NCI-H2107 (cell line): ENCODE measurements around the gene TSGA10.
"Not testable (repeated sequence)": the region's sequence is repeated elsewhere in the genome, so short reads cannot be mapped to it uniquely, and the experiment has no call there.

Experiments used
- DNase-seq: peaks from one replicate; lab custom pipeline; 2025; lab: John Stamatoyannopoulos, UW

Gene TSGA10

DNA sequence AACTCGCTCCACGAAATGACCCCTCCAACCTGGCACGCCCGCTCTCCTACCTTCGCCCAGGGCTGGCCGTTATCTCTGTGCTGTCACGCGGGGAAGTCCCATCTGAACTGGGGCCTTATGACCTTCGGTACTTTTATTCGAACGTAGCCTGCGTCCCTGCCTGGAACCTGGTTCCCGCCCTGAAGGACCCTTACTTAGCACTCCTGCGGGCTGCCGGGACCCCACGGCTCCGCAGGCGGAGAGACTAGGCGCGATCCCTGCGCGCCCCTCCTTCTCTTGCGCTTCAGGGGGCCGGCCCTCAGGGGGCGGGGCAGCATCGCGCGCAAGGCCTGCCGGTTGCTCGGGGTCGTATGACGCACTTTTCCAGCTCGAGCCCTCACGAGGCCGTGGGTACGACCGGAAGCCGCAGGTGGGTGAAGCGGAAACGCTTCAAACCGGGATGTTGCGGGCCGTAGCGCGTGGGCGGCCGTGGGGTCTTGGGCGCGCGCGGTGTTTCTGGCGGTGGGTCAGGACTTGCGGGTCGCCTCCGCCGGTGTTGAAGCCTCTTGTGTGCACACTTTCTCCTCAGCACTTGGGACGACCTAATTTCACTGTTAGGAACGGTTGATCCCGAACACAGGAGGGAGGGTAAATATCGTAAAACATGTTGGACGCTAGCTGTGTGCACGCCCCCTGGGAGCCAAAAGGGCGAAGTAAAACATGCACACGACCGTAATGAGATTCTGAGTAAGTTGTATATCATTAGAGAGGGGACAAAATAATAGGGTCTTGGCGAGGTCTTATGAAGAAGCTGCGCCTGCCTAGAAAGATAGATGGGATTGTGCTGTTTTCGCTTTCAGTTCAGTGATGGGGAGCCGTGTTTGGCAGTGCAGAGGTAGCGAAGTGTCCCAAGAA is at the start of gene TSGA10, which contains the start of gene LIPT1:
TSGA10 (minus strand) TSS at position 300 of the 894 bp plus-strand sequence. CDS start 45,503 bp downstream, outside the sequence.
LIPT1 (plus strand) TSS at position 325 of the 894 bp plus-strand sequence. CDS start 6,991 bp downstream, outside the sequence.
- peak; percentile 86 for DNase-seq

- DNase-seq: no peak
These were observed 47.4 kb upstream of the TSGA10 start for GRCh38 chr2:99201959-99202678.

DNA sequence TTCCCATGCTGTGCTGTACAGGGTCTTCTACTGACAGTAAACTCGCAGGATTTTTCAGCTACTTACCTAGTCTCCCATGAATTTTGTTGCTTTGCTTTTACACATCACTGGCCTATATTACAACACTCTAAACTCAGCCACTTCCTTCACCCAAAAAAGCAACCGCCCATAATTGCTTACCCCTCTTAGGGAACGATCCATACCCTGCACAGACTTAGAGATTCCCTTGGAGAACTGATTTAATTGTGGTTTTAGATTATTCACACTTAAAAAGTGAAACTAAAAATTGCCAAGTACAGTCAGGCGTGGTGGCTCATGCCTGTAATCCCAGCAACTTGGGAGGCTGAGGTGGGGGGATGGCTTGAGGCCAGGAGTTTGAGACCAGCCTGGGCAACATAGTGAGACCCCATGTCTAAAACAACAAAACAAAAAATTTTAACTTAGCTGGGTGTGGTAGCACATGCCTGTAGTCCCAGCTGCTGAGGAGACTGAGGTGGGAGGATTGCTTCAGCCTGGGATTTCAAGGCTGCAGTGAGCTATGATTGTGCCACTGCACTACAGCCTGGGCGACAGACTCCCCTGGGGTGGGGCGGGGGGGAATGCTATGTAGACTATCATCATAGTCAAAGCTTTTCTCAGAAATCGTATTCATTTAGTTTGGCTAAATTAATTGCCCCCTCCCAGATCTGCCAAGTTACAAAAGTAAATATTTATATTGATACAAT is 45.5 kb upstream of the TSGA10 start:
- no peak for DNase-seq

GRCh38 chr2:99198103-99198841 is 43.5 kb upstream of the TSGA10 start:
- DNase-seq: no peak

GRCh38 chr2:99192364-99192763 is 37.6 kb upstream of the TSGA10 start:
- DNase-seq: not testable (repeated sequence)

DNA sequence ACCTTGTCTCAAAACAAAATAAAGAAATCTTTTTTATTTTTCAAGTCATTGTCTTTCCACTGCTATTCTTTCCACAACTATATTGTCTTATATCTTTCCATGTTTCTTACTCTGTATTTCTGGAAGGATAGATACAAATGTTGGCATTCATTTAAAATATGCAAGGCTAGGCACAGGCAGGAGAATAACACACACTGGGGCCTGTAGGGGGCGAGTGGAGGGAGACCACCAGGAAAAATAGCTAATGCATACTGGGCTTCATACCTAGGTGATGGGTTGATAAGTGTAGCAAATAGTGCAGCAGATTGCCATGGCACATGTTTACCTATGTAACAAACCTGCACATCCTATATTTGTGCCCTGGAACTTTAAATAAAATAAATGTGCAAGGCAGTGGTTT is 35.8 kb upstream of the TSGA10 start:
- no peak for DNase-seq

DNA sequence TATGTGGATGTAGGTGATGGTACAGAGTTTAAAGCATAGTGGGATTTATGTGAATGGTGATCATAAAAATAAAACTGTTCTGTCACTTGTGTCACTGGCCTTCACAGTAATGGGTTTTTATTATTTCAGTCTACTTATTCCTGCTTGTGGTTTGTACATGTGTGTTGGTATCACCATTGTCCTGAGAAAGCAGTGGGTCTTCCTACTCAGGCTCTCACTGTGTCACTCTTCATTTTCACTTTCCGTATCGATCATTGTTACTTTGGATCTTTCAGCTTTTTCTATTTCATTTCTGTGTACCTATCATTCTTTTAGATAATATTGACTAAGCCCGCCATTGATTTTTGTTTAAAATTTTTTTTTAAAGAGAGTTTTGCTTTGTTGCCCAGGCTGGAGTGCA is 33.6 kb upstream of the TSGA10 start:
- DNase-seq: no peak

DNA sequence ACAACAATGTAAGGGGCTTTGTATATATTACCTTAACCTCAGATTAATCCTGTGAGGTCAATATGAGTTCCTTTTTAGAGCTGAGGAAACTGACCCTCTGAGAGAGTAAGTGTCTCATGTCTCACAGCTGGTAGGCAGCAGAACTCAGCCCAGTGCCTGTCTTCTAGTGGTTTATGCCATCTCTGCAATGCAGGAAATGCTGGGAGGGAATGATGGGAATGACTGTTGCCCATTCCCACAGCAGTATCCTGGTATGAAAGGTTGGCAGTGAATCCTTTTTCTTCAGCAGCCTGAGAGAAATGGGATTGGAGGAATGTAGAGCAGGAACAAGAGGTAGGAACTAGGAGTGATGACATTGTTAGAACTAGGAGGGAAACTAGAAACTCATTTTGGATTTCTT is 32.3 kb upstream of the TSGA10 start:
- no peak for DNase-seq

DNA sequence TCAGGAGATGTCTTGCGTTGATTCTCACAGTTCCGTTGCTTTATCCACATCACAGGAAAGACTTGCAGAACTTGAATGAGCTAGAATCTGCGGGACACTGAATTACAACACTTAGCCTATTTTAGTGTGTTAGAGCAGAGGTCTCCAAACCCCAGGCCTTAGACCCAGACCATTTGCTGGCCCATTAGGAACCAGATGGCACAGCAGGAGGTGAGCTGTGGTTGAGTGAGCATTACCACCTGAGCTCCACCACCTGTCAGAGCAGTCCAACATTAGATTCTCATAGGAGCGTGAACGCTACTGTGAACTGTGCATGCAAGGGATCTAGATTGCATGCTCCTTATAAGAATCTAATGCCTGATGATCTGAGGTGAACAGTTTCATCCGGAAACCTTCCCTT is 30.1 kb upstream of the TSGA10 start:
- DNase-seq: no peak

GRCh38 chr2:99183025-99183424 is 28.3 kb upstream of the TSGA10 start:
- DNase-seq: no peak

DNA sequence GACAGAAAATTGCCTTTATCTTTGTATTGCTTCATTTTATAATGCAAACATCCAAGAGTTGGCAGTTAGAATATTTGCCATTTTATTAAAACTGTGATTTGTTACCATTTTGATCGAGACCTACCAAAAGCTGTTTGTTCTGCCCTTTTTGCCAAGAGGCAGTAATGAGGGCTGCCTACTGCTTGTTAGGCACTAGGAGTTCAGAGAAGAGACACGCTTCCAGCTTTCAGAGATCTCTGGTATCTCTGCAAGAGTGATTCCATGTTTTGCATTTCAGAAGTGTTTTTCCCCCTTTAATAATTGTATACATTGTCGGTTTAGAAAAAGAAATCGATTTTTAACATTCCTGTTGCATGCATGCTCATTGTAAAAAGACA is 26.9 kb upstream of the TSGA10 start:
- no peak for DNase-seq

- DNase-seq: peak; percentile 90
These were observed 26.2 kb upstream of the TSGA10 start, which contains the start of the genes MITD1 and MRPL30 for GRCh38 chr2:99180755-99181623. Gene MITD1 (minus strand): TSS chr2:99181058. CDS start chr2:99180981, 77 bp downstream. Gene MRPL30 (plus strand): TSS chr2:99181184. CDS start chr2:99186204, 5,020 bp downstream.

DNA sequence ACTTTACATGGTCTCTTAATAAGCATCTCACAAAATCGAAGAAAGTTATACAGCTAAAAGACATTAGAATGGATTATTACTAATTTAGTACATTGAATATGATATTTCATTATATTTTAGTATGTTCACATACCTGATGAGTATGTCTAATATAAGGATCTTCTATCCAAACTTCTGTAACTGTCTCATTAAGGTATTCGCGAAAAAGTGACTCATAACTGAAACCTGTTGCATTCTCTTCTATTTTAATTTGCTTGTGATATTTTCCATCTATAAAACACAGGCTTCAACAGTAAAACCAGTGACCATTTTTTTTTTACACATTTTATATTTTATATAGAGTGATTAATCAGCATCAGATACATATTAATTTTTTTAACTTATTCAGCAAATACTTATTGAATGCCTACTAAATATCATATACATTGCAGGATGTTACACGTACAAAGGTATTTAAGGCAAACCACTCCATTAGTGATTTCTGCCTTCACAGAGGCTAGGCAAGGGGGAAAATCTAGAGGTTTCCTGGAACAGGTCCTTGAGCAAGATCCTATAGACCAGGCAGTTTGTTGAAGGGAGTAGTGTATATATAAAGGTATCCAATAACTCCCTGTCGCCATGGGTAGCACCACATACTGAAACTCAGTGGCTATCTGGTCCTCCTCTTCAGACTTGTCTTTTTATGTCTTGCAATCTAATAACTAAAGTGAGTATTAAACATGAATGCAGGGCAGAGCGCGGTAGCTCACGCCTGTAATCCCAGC is 16.8 kb upstream of the TSGA10 start:
- DNase-seq: no peak

DNA sequence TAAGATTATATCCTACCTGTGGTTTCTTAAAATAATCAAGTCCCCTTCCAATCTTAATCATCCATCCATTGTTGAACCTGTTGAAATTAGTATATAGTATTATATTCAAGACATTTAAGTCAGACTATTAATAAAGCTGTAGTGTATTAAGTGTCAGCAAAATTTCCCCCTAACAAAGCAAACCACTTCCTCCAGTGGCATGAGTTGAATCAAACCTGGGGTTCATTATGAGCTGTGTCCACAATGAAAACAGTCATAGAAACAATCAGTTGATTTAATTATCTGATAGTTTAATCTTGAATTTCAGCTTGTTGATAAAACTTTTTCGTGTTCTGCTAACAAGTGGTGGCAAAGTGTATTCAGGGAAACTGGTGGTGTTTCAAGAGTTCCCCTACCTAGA is 14.8 kb upstream of the TSGA10 start:
- no peak for DNase-seq

DNA sequence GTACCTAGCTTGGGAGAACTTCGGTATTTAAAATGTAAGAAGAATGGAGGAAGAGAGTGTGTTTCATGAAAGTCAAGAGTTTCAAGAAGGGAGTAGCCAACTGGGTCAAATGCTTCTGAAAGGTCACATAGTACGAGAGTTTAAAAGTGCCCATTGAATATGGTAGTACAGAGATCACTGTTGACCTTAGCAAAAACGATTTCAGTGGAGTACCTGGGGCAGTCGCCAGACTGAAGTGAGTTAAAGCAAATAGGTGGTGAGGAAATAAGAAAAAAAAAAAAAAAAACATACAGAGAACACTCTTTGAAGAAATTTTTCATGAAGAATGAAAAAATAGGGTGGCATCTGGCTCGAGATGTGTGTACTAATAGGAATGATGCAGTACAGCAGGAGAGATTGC is 11.5 kb upstream of the TSGA10 start:
- DNase-seq: no peak

GRCh38 chr2:99159594-99159993 is 4.9 kb upstream of the TSGA10 start:
- no peak for DNase-seq

DNA sequence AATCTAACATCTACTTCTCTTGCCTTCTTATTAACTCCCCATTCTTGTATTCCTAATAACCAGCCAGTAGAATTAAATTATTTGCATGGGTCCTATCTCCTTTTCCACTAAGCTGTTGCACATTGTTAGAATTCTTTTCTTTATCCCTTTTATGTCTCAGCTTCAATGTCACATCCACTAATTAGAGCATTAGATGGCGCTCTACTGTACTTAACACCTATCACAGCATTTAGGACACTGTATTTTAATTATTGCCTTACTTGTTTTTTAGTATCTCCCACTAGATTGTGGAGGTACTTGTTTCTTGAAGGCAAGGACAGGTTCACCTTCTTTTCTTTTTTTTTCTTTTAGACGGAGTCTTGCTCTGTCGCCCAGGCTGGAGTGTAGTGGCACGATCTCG is 3.9 kb upstream of the TSGA10 start:
- no peak for DNase-seq

DNA sequence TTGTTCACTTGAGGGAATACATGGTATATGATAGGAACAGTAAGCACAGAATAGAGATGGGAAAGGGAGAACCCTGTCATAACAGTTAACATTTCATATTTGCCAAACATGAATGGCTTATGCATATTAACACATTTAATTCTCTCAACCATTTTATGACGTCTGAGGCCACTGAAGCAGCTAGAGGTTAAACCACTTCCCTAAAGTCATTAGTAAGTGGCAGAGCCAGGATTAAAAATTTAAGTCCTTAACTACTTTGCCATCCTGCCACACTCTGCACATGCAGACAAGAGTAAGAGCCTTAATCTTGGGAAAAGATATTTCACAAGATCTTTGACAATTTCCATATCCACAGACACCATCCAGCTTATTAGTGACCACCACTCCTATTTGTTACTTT is 2.1 kb upstream of the TSGA10 start:
- DNase-seq: no peak

- DNase-seq: no peak
These were observed 679 bp downstream of the TSGA10 start for GRCh38 chr2:99153921-99154604.
